ENCODE results near the gene PABPN1L. TPM values are rescaled to one million over a fixed set of nuclear protein-coding genes. Genes with fewer than 3 reads are reported as not detected.

The PABPN1L gene
- total and polyA plus RNA-seq, 2 of the 13 experiments (the other 11 are each of a cell fraction or from before 2014, with no cell fraction given) = not detected

DNA sequence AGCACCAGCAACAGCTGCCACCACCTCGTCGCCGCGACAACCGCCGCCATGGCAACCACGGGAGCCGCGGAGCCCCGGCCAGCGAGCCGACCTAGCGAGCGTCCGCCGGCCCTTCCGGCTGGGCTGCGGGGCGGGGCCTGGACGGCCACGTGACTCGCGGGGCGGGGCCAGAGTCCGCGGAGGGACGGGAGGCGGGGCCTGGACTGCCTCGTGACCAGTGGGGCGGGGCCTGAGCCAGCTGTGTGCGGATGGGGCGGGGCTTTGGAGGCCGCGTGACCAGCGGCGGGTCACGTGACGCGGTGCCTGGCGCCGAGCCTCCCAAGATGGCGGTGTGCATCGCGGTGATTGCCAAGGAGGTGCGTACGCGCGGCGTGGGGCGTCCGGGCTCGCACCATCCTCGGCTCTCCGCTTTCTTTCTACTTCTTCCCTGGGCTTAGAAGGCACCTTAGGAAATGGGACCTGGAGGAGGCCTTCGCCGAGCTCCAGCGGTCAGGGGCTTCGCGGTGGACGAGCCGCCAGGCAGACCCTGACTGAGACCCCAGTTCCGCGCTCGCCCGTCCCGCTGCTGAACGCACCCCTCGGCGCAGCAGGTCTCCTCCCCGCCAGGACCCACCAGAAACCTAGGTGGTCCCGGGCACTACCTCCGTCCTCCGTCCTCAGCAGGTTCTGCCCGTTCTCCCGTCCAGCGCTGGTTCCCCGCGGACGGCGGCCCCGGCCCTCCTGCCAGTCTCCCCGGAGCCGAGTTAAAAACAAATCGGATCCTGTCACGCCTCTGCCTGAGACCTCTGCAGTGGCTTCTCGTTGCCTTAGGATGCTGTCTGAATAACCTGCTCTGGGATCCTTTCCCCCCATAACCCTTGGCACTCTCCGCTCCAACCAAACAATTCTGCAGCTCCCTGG, 9.4 kb downstream of the PABPN1L start, which contains the start of the genes GALNS and TRAPPC2L (continued):
- peak; percentile 39 for TF ChIP-seq ZNF770 (CRISPR knock-in tag; IDR thresholded peaks at IDR 0.05)
- no peak for TF ChIP-seq ETV6 (CRISPR knock-in tag; conservative IDR thresholded peaks at IDR 0.05)
- TF ChIP-seq PAXIP1 (CRISPR knock-in tag; conservative IDR thresholded peaks at IDR 0.05) = peak; percentile 62
- no peak for TF ChIP-seq ZNF672 (CRISPR knock-in tag; IDR thresholded peaks at IDR 0.05)
- TF ChIP-seq ZNF224 (CRISPR knock-in tag; IDR thresholded peaks at IDR 0.05) = no peak
- TF ChIP-seq ZNF557 (CRISPR knock-in tag; IDR thresholded peaks at IDR 0.05) = no peak
- 0 out of 2 replicates have a peak, but pooled peaks have one; percentile 47 for TF ChIP-seq NKX3-1 (CRISPR knock-in tag; IDR thresholded peaks at IDR 0.05)
- TF ChIP-seq ZFP36 (IDR thresholded peaks at IDR 0.05; ENCODE audit: borderline replicate concordance, low read depth, low read length, partially characterized antibody) = no peak
- 0 out of 2 replicates have a peak, but pooled peaks have one; percentile 32 for TF ChIP-seq GTF3A (CRISPR knock-in tag; conservative IDR thresholded peaks at IDR 0.05)
- peak; percentile 18; the same call in 1 of the 2 replicates for TF ChIP-seq ZNF34 (CRISPR knock-in tag; IDR thresholded peaks at IDR 0.05; ENCODE audit: borderline replicate concordance)
- no peak; the same call in 1 of the 2 replicates for TF ChIP-seq FOXP4 (CRISPR knock-in tag; IDR thresholded peaks at IDR 0.05)
- TF ChIP-seq ZNF317 (CRISPR knock-in tag; IDR thresholded peaks at IDR 0.05) = peak; percentile 83
- TF ChIP-seq, protein P1, sequence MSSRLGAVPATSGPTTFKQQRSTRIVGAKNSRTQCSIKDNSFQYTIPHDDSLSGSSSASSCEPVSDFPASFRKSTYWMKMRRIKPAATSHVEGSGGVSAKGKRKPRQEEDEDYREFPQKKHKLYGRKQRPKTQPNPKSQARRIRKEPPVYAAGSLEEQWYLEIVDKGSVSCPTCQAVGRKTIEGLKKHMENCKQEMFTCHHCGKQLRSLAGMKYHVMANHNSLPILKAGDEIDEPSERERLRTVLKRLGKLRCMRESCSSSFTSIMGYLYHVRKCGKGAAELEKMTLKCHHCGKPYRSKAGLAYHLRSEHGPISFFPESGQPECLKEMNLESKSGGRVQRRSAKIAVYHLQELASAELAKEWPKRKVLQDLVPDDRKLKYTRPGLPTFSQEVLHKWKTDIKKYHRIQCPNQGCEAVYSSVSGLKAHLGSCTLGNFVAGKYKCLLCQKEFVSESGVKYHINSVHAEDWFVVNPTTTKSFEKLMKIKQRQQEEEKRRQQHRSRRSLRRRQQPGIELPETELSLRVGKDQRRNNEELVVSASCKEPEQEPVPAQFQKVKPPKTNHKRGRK (CRISPR knock-in tag; IDR thresholded peaks at IDR 0.05) = no peak
- TF ChIP-seq TEAD2 (CRISPR knock-in tag; IDR thresholded peaks at IDR 0.05) = no peak
- no peak for TF ChIP-seq AGO1 (IDR thresholded peaks at IDR 0.05; ENCODE audit: low read depth, low read length, poor library complexity, severe bottlenecking)
- TF ChIP-seq BHLHE40 (IDR thresholded peaks at IDR 0.05; ENCODE audit: low read length) = peak; percentile 97
- TF ChIP-seq, protein P2, sequence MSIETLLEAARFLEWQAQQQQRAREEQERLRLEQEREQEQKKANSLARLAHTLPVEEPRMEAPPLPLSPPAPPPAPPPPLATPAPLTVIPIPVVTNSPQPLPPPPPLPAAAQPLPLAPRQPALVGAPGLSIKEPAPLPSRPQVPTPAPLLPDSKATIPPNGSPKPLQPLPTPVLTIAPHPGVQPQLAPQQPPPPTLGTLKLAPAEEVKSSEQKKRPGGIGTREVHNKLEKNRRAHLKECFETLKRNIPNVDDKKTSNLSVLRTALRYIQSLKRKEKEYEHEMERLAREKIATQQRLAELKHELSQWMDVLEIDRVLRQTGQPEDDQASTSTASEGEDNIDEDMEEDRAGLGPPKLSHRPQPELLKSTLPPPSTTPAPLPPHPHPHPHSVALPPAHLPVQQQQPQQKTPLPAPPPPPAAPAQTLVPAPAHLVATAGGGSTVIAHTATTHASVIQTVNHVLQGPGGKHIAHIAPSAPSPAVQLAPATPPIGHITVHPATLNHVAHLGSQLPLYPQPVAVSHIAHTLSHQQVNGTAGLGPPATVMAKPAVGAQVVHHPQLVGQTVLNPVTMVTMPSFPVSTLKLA (IDR thresholded peaks at IDR 0.05) = peak; percentile 91

Data from HepG2 (cell line).